Heart right ventricle (tissue), 16 donors: Measurements from ENCODE around the gene ADAM29. TPM values are rescaled to one million over a fixed set of nuclear protein-coding genes. Genes with fewer than 3 reads are reported as not detected.

ENCODE experiments used
- ATAC-seq, 8 donors: fragments of 200-7000 bp; cut with Tn5 transposase; one replicate each; pipeline ENCODE4 v1.9.1; 2020; ENCODE audit warnings: mild to moderate bottlenecking in 8 of 8, moderate library complexity in 8 of 8, moderate number of reproducible peaks in 1 of 8
- DNase-seq, 2 donors: peaks; one replicate each; pipeline ENCODE4 v3.0.0-alpha.2; 2020
- H3K27ac ChIP-seq, 10 donors: fragments of 200-600 bp; sonication (generic) in 2 of 10; one replicate each; pipeline versions ENCODE4 v1.5.0 to v1.8.0; 2020 to 2022; ENCODE audit warnings: mild to moderate bottlenecking in 3 of 10
- H3K27me3 ChIP-seq, 7 donors: fragments of 200-600 bp; one replicate each; pipeline ENCODE4 v1.8.0; 2021 to 2022; ENCODE audit warnings: mild to moderate bottlenecking in 2 of 7
- H3K36me3 ChIP-seq, 9 donors: fragments of 200-600 bp; sonication (generic) in 1 of 9; one replicate each; pipeline versions ENCODE4 v1.5.0 to v1.8.0; 2020 to 2022; ENCODE audit warnings: mild to moderate bottlenecking in 2 of 9
- H3K4me1 ChIP-seq, 9 donors: fragments of 200-600 bp; sonication (generic) in 1 of 9; one replicate each; pipeline versions ENCODE4 v1.5.0 to v1.8.0; 2020 to 2022; ENCODE audit warnings: mild to moderate bottlenecking in 4 of 9
- H3K4me3 ChIP-seq, 10 donors: fragments of 200-600 bp; sonication (generic) in 2 of 10; one replicate each; pipeline versions ENCODE4 v1.5.0 to v1.8.0; 2020 to 2022; ENCODE audit warnings: mild to moderate bottlenecking in 7 of 10, moderate library complexity in 2 of 10
- H3K9me3 ChIP-seq, 11 donors: fragments of 200-600 bp in 10 of 11; sonication (generic) in 2 of 11; one replicate each; pipeline versions ENCODE4 v1.5.0 to v1.8.0; 2013 to 2022; ENCODE audit warnings: mild to moderate bottlenecking in 2 of 11, control low read depth in 1 of 11, moderate library complexity in 1 of 11
- CTCF ChIP-seq, 9 donors: fragments of 200-600 bp; sonication (generic) in 2 of 9; IDR thresholded peaks; one replicate each; pipeline versions ENCODE4 v1.5.0 to v1.8.0; 2021 to 2022; ENCODE audit warnings: antibody characterized with exemption in 9 of 9, mild to moderate bottlenecking in 5 of 9, moderate library complexity in 1 of 9
- WGBS, 2 donors: extraction: QIAGEN DNeasy Blood & Tissue Kit; methylation state at CpG; one replicate each; pipeline ENCODE4 v1.1.7; 2013; ENCODE audit warnings: inconsistent platforms in 1 of 2; 5-methylcytosine and 5-hydroxymethylcytosine counted together
- intact Hi-C, 10 donors: fragments of 100-400 bp; cut with DNase I; formaldehyde crosslinking; loops; one replicate each; pipeline versions ENCODE4 v1.11.1 to v1.14.2; 2022
- polyA plus RNA-seq, 2 donors: library from polyadenylated mRNA; stranded (reverse); fragments of 200-250 nt; gene quantifications; one replicate each; pipeline ENCODE4 v1.2.3, GENCODE V29; 2013
- total RNA-seq, 10 donors: library from RNA; stranded (reverse); fragmentation: NEBNext Ultra II Directional in 3 of 10; extraction: Animal tissue kit (Norgen Biotek cat#: 25700) in 3 of 10; gene quantifications; one replicate each; pipeline versions ENCODE4 v1.2.1 to v1.2.4, GENCODE V29; 2021 to 2023
- donor health status: Arrhythmogenic right ventricular cardiomyopathy.
- donor health status: ischemic (EF 13 %, LVEDD 7.1; RV severe dilation, severe dysfunction).
- donor health status: healthy with polysubstance abuse.
- donor health status: DM: no; HTN: yes; CAD: no.
- donor health status: DM: no; HTN: no; CAD: no.
- donor health status: ischemic (EF 25% LVEDD 6.9; RV normal size, moderate dysfunction).
- donor health status: ischemic (EF 25% LVEDD 5.7; RV mildly dilated, moderate dysfunction).
- donor health status: healthy.
- donor health status: DM: yes; HTN: yes; CAD: no.
- donor health status: Ischemic cardiomyopathy.
- donor health status: ischemic (EF 35%, LVEDD 5.7; RV mildly dilated, moderate dysfunction).
- donor health status: nonischemic (EF 11% LVEDD 7.7; RV severe dilation, severe dysfunction).
- donor health status: DM: yes; HTN: yes; CAD: no.
- donor health status: PGD.
- donor health status: ischemic (EF 29% LVEDD 5.4; RV normal size, mild dysfunction).
- donor health status: nonischemic (EF 23%, LVEDD 6.1; RV moderate dilation, normal function).

ADAM29 gene
- total and polyA plus RNA-seq, 12 donors: not detected

DNA sequence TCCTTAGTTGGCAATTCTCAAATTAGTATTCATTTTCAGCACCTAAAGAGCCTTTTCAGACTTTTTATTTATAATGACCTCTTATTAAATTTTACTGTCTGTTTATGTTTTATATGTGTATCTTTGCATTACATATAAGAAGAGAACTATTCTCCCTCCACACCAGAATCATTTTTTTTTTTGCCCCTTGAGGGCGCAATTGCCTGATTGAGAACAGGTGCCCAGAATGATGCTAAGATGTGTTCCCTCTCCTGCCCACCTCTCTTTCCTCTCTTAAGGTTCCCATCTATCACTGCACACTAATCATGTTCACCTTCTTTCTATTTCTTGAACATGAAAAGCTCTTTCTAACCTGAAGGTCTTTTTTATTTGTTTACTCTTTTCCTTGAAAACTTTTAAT is 44.2 kb upstream of the ADAM29 start:
- Histone ChIP-seq H3K27me3 (no peaks in the 10 kb centered on the region), H3K27ac (no peak overlapping the region), H3K4me3 (no peak overlapping the region), H3K9me3 (peaks cover 0 to 1% (median 0%) of the 10 kb centered on the region in 11 donors), H3K36me3 (no peaks in the 10 kb centered on the region), H3K4me1 (no peaks in the 10 kb centered on the region)
- DNase-seq: no peak
- intact Hi-C loops: loop anchor here in 2 of 10 donors (5.0 to 10.0 kb wide), 2 partner anchors 661 to 663 kb away; no protein-coding TSS in a partner anchor
- ATAC-seq: no peak
- WGBS, 2 donors: 8 to 27% methylated on average over 1 of the region's 1 CpG
- peak in 2 of 9 donors; percentile 22 to 25 for TF ChIP-seq CTCF (IDR thresholded peaks at IDR 0.05)

GRCh38 chr4:174874898-174875297 is 43.3 kb upstream of the ADAM29 start:
- Histone ChIP-seq H3K27me3 (no peaks in the 10 kb centered on the region), H3K27ac (no peak overlapping the region), H3K4me1 (no peaks in the 10 kb centered on the region), H3K9me3 (no peaks in the 10 kb centered on the region), H3K36me3 (no peaks in the 10 kb centered on the region), H3K4me3 (no peak overlapping the region)
- DNase-seq: no peak
- intact Hi-C loops: loop anchor here in 2 of 10 donors (5.0 to 10.0 kb wide), 2 partner anchors 660 to 662 kb away; no protein-coding TSS in a partner anchor
- no peak for TF ChIP-seq CTCF (IDR thresholded peaks at IDR 0.05)
- 67 to 70% methylated on average over 1 of the region's 1 CpG for whole genome bisulfite sequencing, 2 donors
- no peak for ATAC-seq

- no peak for DNase-seq
- H3K27ac ChIP-seq: no peak overlapping the region
- peaks cover 0 to 9% (median 0%) of the 10 kb centered on the region in 11 donors for H3K9me3 ChIP-seq
- no peak overlapping the region for H3K4me3 ChIP-seq
- H3K36me3 ChIP-seq: no peaks in the 10 kb centered on the region
- 57 to 64% methylated on average over 7 of the region's 7 CpGs for WGBS, 2 donors
- no peak for ATAC-seq
- H3K27me3 ChIP-seq: no peaks in the 10 kb centered on the region
- intact Hi-C loops: no loop called here
- H3K4me1 ChIP-seq: no peaks in the 10 kb centered on the region
- no peak for TF ChIP-seq CTCF (IDR thresholded peaks at IDR 0.05)
Observed at GRCh38 chr4:174880001-174880400, 38.2 kb upstream of the ADAM29 start.

- WGBS, 2 donors: 65 to 74% methylated on average over 6 of the region's 6 CpGs
- no peak for DNase-seq
- H3K36me3 ChIP-seq: no peaks in the 10 kb centered on the region
- peaks cover 0 to 9% (median 0%) of the 10 kb centered on the region in 11 donors for H3K9me3 ChIP-seq
- no peak for ATAC-seq
- H3K27me3 ChIP-seq: no peaks in the 10 kb centered on the region
- intact Hi-C loops: no loop called here
- no peaks in the 10 kb centered on the region for H3K4me1 ChIP-seq
- no peak overlapping the region for H3K4me3 ChIP-seq
- TF ChIP-seq CTCF (IDR thresholded peaks at IDR 0.05): no peak
- no peak overlapping the region for H3K27ac ChIP-seq
Observed at GRCh38 chr4:174882317-174882992, 35.7 kb upstream of the ADAM29 start.
